Measurements from ENCODE around the gene CLIP1. TPM values are rescaled to one million over a fixed set of nuclear protein-coding genes. Genes with fewer than 3 reads are reported as not detected.

The CLIP1 gene
- polyA plus RNA-seq, 3 donors = 6.7 to 50.9 (median 12.9) TPM

Other genes with a start within 250 kb of the CLIP1 start
- gene IL31, start 248.4 kb downstream of the CLIP1 start, polyA plus RNA-seq = not detected
- under 1 TPM in 1 of 3 donors, not detected in 2; 0.19 TPM for gene LRRC43, start 239.5 kb downstream of the CLIP1 start, polyA plus RNA-seq
- gene B3GNT4, start 219.0 kb downstream of the CLIP1 start, polyA plus RNA-seq = not detected
- gene DIABLO, start 196.6 kb downstream of the CLIP1 start, polyA plus RNA-seq = 10 to 100 TPM; 33.5 to 55.9 (median 51.3) TPM
- gene VPS33A, start 156.2 kb downstream of the CLIP1 start, polyA plus RNA-seq = 10 to 100 TPM; 15.3 to 33.1 (median 32.9) TPM
- 10 to 100 TPM in 1 of 3 donors, 1 to 10 TPM in 2; 2.5 to 25.4 (median 5.4) TPM for gene ZCCHC8, start 78.3 kb upstream of the CLIP1 start, polyA plus RNA-seq
- gene RSRC2, start 104.3 kb upstream of the CLIP1 start, polyA plus RNA-seq = 10 to 100 TPM in 2 of 3 donors, 1 to 10 TPM in 1; 7.6 to 63.5 (median 15.8) TPM
- 10 to 100 TPM in 1 of 3 donors, under 1 TPM in 2; 0.65 to 10.3 (median 0.81) TPM for gene KNTC1, start 104.6 kb upstream of the CLIP1 start, polyA plus RNA-seq